Measurements from ENCODE around the gene LPP. TPM values are rescaled to one million over a fixed set of nuclear protein-coding genes. Genes with fewer than 3 reads are reported as not detected.
A peak's percentile ranks its signal among the peaks of the same experiment; 100 is the strongest.

LPP gene
- total RNA-seq, 4 donors from 2014 or later: 207 to 592 (median 406) TPM

GRCh38 chr3:188217011-188217463, 63.1 kb downstream of the LPP start:
- no peaks in the 10 kb centered on the region for H3K9me3 ChIP-seq
- in situ Hi-C loops (cut with MboI; ENCODE audit: low pct_ligation_motif_present in 1 of 4, low pct_unique_long_range_greater_than_20kb in 1 of 4, low sequenced_read_pairs in 3 of 4): no loop called here
- peaks cover 21 to 75% (median 69%) of the 10 kb centered on the region in 4 donors for H3K4me1 ChIP-seq
- TF ChIP-seq, protein P1, sequence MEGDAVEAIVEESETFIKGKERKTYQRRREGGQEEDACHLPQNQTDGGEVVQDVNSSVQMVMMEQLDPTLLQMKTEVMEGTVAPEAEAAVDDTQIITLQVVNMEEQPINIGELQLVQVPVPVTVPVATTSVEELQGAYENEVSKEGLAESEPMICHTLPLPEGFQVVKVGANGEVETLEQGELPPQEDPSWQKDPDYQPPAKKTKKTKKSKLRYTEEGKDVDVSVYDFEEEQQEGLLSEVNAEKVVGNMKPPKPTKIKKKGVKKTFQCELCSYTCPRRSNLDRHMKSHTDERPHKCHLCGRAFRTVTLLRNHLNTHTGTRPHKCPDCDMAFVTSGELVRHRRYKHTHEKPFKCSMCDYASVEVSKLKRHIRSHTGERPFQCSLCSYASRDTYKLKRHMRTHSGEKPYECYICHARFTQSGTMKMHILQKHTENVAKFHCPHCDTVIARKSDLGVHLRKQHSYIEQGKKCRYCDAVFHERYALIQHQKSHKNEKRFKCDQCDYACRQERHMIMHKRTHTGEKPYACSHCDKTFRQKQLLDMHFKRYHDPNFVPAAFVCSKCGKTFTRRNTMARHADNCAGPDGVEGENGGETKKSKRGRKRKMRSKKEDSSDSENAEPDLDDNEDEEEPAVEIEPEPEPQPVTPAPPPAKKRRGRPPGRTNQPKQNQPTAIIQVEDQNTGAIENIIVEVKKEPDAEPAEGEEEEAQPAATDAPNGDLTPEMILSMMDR (IDR thresholded peaks at IDR 0.05): no peak
- TF ChIP-seq POLR2AphosphoS5 (IDR thresholded peaks at IDR 0.05) (peak in 1 of 3 donors; percentile 9), EP300 (IDR thresholded peaks at IDR 0.05; ENCODE audit: low read depth) (no peak)
- 35 to 48% methylated on average over 4 of the region's 4 CpGs for WGBS, 2 donors (ENCODE audit: low coverage in 1 of 2)
- DNase-seq: no peak
- peak overlapping the region in 1 of 4 donors; percentile 13 for H3K4me3 ChIP-seq
- H3K27ac ChIP-seq: peak overlapping the region; percentile 85 to 92 (median 86)
- no peaks in the 10 kb centered on the region for H3K36me3 ChIP-seq
- H3K27me3 ChIP-seq: no peaks in the 10 kb centered on the region
- intact Hi-C loops (cut with DNase I; ENCODE audit: low total_unique reads): loop anchor here (10.0 kb wide), 2 partner anchors 162 to 728 kb away; no protein-coding TSS in a partner anchor

- no peaks in the 10 kb centered on the region for H3K27me3 ChIP-seq
- H3K4me1 ChIP-seq: peaks cover 27 to 75% (median 71%) of the 10 kb centered on the region in 4 donors
- peak overlapping the region; percentile 85 to 92 (median 86) for H3K27ac ChIP-seq
- no peaks in the 10 kb centered on the region for H3K36me3 ChIP-seq
- intact Hi-C loops (cut with DNase I; ENCODE audit: low total_unique reads) (loop anchor here (10.0 kb wide), 2 partner anchors 163 to 727 kb away; no protein-coding TSS in a partner anchor), in situ Hi-C loops (cut with MboI; ENCODE audit: low pct_ligation_motif_present in 1 of 4, low pct_unique_long_range_greater_than_20kb in 1 of 4, low sequenced_read_pairs in 3 of 4) (no loop called here)
- H3K9me3 ChIP-seq: no peaks in the 10 kb centered on the region
- peak overlapping the region in 1 of 4 donors; percentile 13 for H3K4me3 ChIP-seq
- TF ChIP-seq, protein P1 (IDR thresholded peaks at IDR 0.05): no peak
- TF ChIP-seq POLR2A (IDR thresholded peaks at IDR 0.05): no peak
- DNase-seq: no peak
- WGBS, 2 donors (ENCODE audit: low coverage in 1 of 2): 62% methylated on average over 4 of the region's 4 CpGs
Observed at GRCh38 chr3:188217726-188218125, 63.8 kb downstream of the LPP start.

DNA sequence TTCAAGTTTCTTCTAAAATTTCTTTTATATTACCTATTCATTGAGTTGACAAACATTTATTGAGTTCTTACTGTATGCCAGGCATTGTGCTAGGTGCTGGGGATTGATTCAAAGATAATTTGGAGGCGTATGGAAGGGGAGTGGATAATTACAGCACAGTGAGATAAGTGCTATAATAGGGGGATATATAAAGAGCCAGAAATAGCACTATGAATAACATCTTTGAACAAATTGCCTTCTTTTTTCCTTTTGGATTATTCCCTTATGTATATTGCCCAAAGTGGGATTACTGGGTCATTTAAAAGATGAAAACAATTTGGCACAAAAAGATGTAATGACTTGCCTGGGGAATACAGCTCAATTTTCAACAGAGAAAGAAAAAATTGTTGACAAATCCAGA, 64.6 kb downstream of the LPP start:
- TF ChIP-seq EP300 (IDR thresholded peaks at IDR 0.05; ENCODE audit: low read depth): no peak
- no peak for TF ChIP-seq POLR2AphosphoS5 (IDR thresholded peaks at IDR 0.05)
- TF ChIP-seq POLR2A (IDR thresholded peaks at IDR 0.05): no peak
- TF ChIP-seq, protein P1 (IDR thresholded peaks at IDR 0.05): no peak
- Histone ChIP-seq H3K27me3 (no peaks in the 10 kb centered on the region), H3K36me3 (no peaks in the 10 kb centered on the region), H3K27ac (peak overlapping the region; percentile 85 to 92 (median 86)), H3K9me3 (no peaks in the 10 kb centered on the region), H3K4me1 (peaks cover 35 to 80% (median 79%) of the 10 kb centered on the region in 4 donors), H3K4me3 (no peak overlapping the region)
- DNase-seq: no peak
- intact Hi-C loops (cut with DNase I; ENCODE audit: low total_unique reads): loop anchor here (10.0 kb wide), 2 partner anchors 164 to 726 kb away; no protein-coding TSS in a partner anchor
- WGBS, 2 donors (ENCODE audit: low coverage in 1 of 2): 55 to 67% methylated on average over 1 of the region's 1 CpG
- in situ Hi-C loops (cut with MboI; ENCODE audit: low pct_ligation_motif_present in 1 of 4, low pct_unique_long_range_greater_than_20kb in 1 of 4, low sequenced_read_pairs in 3 of 4): no loop called here

DNA sequence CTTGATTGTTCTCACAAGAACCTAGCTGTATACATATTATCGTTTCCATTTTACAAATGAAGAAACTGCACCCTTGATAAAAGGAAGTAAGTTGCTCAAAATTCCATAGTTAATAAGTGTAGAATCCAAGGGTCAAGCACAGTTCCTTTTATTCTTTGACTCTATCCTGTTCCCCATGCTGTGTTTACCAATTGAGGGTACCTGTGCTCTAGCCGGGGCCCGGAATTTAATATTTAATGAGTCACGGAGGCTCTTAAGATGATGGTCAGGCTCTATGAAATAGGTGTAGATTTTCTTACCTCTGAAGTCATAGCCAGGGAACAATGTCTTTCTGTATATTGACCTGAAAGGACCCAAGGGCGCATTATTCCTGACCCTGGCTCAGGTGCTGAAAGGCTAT, 65.2 kb downstream of the LPP start:
- 57 to 62% methylated on average over 2 to 5 of the region's 5 CpGs for WGBS, 2 donors (ENCODE audit: low coverage in 1 of 2)
- H3K4me1 ChIP-seq: peaks cover 40 to 84% (median 83%) of the 10 kb centered on the region in 4 donors
- intact Hi-C loops (cut with DNase I; ENCODE audit: low total_unique reads) (loop anchor here (10.0 kb wide), 2 partner anchors 164 to 726 kb away; no protein-coding TSS in a partner anchor), in situ Hi-C loops (cut with MboI; ENCODE audit: low pct_ligation_motif_present in 1 of 4, low pct_unique_long_range_greater_than_20kb in 1 of 4, low sequenced_read_pairs in 3 of 4) (no loop called here)
- H3K36me3 ChIP-seq: no peaks in the 10 kb centered on the region
- no peak for DNase-seq
- no peaks in the 10 kb centered on the region for H3K27me3 ChIP-seq
- H3K27ac ChIP-seq: peak overlapping the region; percentile 85 to 92 (median 86)
- no peak for TF ChIP-seq POLR2A (IDR thresholded peaks at IDR 0.05)
- TF ChIP-seq EP300 (IDR thresholded peaks at IDR 0.05; ENCODE audit: low read depth): no peak
- TF ChIP-seq, protein P1 (IDR thresholded peaks at IDR 0.05): no peak
- TF ChIP-seq POLR2AphosphoS5 (IDR thresholded peaks at IDR 0.05): no peak
- H3K4me3 ChIP-seq: no peak overlapping the region
- H3K9me3 ChIP-seq: no peaks in the 10 kb centered on the region
